HG03521 (cell line): ENCODE measurements around the gene GCHFR.

Experiments used
- ATAC-seq: cut with Tn5 transposase; IDR thresholded peaks from one replicate; pipeline ENCODE4 v1.9.1; 2021; ENCODE audit warnings: mild to moderate bottlenecking, moderate library complexity; ENCODE audit not compliant: unreplicated experiment

The GCHFR gene

DNA sequence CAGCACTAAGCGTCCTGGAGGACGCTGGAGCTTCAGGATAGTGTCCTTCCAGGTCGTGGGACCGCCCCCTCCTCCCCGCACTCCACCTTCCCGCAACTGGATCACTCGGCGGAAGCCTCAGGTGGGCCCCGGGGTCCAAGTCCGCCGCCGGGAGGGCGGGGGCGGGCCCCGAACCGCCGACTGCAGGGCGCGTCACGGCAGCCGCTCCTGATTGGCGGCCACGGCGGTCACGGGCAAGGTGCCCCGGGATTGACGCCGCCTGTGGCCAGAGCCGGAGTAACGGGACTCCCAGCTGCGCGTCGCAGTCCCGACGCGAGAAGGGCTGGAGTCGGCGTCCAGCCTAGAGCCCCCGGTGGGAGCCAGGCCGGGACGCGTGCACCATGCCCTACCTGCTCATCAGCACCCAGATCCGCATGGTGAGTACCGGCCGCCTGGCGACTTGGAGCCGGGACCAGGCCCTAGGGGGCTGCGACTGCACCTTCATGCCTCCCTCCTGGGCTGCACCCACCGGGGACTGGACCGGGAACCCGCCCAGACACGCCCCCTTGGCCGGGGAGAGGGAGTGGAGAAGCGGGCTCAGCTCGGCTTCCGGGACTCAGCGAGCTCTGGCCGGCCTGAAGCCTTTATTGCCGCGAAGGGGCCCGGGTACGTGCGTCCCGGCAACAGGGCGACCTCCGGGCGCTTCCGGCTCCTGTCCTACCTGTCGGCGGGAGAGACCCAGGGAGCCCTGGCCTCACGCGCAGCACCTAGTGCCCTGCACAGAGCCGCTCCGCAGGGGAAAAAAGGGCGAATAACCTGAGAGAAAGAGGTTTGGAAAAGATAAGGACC lies at the start of gene GCHFR:
TSS of gene GCHFR (plus strand) at position 268 of the 828 bp plus-strand sequence. CDS start at position 381, 113 bp downstream.
- peak; percentile 46 for ATAC-seq

DNA sequence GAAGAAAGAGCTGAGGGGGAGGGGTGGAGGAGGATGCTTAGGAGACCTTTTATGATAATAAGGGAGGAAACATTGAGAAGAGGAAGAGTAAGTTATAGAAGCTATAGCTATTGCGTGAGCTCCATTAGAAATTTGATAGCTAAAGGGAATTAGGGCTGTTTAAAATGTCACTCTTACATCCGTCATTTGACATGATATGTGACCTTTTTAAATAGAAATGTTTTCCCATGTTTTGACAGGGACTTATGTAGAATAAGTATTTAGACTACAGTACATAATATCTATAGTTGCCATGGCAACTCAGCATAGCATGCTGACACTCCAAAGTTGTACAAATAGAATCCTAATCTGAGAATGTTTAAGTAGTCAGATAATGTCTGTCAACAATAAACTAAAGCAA lies 49.7 kb upstream of the GCHFR start:
- ATAC-seq, result no peak

DNA sequence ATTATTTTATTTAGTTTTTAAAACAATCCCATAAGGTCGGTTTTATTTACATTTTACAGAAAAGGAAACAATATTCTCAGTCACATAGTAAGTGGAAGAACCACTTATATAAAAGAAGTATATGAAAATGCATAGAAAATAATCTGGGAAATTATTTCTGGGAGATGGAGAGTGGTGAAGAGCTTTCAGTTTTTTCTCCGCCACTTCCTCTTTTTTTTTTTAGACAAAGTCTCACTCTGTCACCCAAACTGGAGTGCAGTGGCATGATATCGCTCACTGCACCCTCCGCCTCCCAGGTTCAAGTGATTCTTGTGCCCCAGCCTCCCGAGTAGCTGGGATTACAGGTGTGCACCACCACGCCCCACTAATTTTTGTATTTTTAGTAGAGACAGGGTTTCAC lies 47.7 kb upstream of the GCHFR start:
- ATAC-seq, result no peak

DNA sequence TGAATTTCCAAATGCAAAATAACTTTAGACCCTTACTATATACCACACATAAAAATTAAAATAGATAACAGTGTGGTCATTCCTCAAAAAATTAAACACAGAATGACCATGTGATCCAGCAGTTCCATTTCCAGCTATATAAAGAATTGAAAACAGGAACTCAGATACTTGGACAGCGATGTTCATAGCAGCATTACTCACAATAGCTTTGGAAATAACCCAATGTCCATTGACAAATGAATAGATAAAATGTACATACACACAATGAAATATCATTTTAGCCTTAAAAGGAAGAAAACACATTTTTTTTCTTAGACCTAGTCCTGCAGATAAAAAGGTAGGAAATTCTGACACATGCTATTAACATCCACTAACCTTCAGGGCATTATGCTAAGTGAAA lies 42.2 kb upstream of the GCHFR start:
- no peak for ATAC-seq

DNA sequence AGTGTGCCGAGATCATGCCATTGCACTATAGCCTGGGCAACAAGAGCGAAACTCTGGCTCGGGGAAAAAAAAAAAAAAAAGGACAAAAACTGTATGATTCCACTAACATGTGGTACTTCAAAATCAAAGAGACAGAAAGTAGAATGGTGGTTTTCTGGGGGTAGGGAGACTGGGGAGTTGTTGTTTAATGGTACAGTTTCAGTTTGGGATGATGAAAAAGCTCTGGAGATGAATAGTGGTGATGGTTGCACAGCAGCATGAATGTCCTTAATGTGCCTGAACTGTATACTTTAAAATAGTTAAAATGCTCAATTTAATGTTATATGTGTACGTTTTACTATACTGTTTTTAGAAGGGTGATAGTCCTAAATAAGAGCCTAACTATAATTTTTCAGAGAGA lies 41.5 kb upstream of the GCHFR start:
- ATAC-seq, result no peak

DNA sequence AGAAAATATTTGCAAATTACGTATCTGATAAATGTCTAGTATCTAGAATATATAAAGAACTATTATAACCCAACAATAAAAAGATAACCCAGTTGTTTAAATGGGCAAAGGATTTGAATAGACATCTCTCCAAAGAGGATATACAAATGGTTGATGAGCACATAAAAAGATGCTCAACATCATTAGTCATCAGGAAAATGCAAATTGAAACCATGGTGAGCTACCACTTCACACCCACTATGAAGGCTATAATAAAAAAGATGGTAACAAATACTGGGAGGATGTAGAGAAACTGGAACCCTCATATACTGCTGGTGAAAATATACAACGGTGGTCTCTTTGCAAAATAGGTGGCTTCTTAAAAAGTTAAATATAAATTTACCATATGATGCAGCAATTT lies 40.9 kb upstream of the GCHFR start:
- no peak for ATAC-seq

DNA sequence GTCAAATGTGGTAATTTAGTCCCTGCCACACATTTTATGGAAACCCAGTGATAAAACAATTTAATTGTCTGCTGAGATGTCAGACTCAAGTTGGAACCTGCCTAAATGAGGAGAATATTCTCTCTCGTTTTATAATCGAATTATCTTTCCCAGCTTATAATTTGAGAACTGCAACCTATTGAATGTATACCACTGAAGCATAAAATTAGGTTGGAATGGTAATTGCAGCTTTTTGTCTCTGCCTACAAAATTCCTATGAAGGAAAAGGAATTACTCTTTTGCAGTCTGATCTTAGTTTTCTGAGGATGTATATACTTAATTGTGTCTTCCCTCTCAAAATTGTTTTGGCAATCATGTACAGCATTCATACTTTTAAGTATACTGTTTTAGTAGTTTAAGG lies 39.9 kb upstream of the GCHFR start:
- no peak for ATAC-seq

DNA sequence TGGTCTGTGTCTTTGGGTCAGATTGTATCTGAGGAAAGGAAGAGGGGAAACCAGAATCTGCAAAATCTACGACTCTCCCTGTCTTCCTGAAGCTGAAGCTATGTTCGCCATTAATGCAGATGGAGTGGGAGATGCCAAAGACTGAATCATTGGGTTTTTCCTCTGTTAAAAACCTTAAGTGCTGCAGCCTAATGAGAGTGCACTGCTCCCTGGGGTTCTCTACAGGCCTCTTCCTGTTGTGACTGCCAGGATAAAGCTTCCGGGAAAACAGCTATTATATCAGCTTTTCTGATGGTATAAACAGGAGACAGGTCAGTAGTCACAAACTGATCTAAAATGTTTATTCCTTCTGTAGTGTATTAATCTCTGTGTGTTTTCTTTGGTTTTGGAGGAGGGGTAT lies 32.8 kb upstream of the GCHFR start:
- no peak for ATAC-seq

DNA sequence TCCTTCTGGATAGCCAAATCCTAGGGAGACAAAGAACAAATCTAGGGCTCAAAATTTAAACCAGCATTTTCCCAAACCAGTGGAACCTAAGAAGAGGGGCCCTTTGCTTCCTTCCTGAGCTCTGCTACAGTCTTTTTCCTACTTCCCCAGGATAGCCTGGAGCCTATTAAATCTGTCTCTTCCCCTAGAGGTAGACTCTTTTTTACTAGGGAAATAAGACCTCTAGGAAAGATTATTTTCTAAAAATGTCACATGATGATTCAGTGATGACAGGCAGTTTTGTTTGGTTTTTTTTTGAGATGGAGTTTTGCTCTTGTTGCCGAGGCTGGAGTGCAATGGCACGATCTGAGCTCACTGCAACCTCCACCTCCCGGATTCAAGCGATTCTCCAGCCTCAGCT lies 27.3 kb upstream of the GCHFR start:
- ATAC-seq, result no peak

DNA sequence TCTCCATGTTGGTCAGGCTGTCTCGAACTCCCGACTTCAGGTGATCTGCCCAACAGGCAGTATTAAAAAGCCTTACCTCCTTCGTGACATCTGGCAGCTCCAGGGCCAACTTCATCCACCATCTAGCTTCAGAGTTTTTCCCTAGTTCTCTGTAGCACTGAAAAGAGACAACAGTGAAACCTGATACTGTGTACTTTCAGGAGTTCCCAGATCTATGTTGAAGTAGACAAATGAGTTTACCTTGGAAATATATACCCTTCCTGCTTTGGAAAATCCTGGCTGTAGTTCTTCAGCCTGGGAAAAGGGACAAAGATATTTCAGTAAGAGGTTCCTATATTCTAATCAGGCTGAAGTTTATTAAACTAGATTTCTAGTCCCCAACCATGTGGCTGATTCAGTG lies 26.8 kb upstream of the GCHFR start:
- no peak for ATAC-seq

DNA sequence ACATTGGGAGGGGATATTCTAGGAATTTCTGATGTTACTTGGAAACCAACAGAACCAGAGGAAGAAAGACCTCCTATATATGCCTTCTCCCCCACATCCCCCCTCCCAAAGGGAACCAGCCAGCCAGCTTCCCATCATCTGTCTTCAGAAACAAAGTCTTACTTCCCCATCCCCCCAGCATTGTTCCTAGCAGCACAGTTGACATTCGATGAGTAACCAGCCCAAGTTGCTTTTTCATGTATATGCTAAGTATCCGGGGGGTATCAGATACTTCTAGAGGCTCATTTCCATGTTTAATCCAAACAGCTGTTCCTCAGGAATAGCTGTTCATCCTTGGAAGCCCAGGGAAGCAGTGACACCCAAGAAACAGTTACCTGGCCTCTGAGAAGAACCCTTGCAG lies 24.8 kb upstream of the GCHFR start:
- ATAC-seq, result no peak

DNA sequence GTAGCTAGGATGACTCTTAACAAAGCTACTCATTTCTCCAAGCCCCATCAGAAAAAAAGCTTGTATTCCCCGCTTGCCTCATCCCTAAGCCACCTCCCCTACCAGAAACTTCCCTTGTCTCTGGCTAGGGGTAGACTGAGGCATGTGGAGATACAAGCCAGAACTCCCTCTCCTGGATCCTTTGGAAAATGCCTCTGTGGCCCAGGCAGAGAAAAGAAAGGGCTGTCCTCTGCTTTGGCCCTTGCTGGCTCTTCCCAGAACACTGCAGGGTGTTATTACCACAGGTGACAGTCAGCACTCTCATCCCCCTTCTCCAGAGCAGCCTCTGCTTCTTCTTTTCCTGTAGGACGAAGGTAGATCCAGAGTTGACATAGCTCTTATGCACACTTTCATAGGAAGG lies 24.0 kb upstream of the GCHFR start:
- no peak for ATAC-seq

DNA sequence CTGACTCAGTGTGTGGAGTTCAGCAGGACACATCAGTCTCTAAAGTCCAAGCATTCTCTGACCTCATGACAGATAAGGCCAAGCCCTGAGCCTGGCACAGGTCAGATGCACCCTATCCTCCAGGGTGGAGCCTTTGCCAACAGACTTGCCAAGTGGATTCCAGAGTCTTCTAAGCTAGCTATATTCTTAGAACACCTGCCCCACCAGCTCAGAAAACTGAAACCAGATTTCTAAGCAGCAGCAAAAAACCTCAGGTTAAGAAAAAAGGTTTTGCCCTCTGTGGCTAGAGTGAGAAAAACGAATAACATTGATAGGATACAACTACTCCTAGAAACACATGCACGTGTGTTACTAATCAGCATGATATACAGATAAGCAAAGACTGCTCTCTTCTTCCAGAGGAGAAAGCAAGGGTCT lies 20.4 kb upstream of the GCHFR start:
- no peak for ATAC-seq

DNA sequence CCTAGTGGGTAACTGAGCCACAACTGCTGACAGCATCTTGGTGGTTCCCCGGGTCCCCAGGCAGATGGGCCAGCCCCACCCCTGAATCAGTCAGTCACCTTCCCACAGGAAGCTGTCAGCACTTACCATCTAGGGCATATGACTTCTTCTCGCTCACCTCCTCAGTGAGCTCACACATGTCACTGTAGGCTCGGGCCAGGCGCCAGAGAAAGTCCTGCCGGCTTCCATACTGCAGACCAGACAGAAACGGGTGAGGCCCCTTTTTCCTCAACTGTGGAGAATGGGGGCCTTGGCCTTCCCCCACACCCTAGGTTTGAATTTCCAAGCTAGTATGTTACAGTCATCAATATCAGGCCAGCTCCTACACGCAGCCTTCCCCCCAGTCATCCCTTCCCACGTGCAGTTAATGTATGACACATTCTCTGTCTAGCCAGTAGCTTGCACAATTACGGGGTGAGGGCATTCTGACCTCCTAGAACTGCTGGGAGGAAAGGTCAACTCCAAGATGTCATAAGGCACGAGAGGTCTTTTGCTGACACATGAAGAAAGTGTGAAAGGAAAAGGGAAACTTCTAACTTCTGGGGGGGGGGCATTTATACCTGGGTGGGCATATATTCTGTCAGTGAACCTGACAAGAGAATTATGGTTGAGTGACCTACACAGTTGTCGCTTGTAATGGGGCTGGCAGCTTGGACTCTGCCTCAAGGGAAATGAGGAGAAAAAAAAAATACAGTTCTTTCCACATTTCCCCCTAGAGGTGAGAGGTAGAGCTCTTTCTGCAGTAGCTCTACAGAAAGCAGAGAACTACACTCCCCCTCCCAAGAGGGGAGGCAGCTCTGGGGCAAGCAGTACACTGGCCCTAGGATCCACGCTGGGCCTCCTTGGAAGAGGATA lies 19.7 kb upstream of the GCHFR start:
- no peak for ATAC-seq

DNA sequence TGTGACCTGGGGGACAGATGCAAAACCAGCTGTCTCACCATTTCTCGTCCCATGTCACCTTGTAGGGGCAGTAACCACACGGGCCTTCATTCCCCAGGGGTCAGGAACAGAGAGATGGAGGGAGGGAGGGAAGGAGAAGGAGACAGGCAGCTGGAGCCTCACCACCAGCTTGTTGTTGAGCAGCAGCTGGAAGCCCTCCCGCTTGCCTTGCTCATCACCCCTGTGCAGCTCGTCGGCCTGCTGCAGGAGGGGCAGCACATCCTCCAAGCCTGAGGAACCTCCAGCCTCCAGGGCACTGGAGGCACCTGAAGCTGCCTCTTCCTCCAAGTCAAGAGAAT lies 19.1 kb upstream of the GCHFR start:
- no peak for ATAC-seq

DNA sequence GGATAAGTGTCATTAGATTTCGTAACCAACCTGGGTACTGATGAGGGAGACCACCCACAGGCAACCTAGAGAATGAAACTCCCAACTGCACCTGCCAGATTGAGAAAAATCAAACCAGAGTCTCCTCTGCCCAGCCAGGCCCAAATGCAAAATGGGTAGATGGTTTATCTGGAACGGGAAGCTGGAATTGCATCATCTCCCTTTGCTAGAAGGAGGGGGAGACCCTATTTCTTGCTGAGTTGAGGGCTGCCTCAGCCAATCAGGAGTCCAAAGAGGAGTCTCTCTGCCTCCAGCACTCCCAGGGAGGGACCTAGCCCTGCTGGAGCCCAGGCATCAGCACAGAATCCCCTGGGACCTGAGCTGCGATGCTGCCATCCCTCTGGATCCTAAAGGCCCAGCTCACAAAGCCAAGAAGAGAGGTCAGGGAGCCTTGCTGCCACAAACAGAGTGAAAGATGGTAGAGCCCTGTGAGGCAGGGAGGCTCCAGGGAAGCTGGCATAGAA lies 16.9 kb upstream of the GCHFR start:
- ATAC-seq, result no peak

DNA sequence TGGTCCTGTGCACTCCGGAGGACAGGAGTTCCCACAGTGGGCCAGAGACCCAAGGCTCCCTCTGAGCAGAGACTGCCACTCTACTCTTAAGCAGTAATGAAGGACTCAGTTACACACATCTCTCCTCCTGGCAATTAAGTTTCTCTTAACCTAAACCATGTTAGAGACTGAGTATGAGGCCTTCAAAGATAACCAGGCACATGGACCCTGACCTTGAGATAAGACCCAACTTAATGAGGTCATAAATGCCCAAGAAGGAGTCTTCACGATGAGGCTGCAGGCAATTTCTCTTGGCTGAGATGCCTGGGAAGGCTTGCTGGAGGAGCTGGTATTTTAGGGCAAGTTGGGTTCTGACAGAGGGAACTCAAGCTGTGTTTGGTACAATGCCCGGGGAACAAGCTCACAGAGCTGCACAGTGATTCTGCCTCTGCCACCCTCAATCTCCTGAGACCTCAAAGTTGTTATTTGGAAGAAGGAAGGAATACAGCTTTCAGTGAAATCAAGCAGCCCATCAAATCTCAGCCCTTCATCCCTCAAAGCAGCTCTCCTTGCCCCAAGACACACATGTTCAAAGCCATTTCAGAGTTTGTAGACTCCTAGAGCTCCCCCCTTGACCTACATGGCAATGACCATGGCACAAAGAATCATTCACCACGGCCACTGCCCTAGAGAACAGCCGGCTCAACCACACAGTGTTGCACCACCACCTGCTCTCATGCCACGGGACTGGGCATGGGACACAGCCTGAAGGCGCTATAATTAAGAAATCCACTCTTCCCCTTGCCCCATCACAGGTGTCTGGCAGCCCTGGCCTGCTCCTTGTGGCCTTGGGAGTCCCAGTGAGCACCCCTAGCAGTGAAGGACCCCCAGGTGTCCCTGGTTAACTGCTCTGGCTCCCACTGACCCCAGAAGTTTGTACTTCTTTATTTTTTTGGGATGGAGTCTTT lies 15.9 kb upstream of the GCHFR start:
- no peak for ATAC-seq

DNA sequence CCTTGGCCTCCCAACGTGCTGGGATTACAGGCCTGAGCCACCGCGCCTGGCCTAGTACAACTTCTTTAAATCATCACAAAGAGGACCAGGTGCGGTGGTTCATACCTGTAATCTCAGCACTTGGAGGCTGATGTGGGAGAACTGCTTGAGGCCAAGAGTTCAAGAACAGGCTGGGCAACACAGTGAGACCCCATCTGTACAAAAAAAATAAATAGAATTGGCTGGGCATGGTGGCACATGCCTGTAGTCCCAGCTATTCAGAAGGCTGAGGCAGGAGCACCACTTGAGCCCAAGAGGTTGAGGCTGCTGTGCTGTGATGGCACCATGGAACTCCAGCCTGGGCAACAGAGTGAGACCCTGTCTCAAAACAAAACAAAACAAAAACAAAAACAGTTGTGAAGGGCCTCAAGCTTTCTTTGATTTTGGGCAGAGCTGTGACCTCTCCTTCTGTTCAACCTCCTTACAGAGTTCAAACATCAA lies 14.7 kb upstream of the GCHFR start:
- ATAC-seq, result no peak

DNA sequence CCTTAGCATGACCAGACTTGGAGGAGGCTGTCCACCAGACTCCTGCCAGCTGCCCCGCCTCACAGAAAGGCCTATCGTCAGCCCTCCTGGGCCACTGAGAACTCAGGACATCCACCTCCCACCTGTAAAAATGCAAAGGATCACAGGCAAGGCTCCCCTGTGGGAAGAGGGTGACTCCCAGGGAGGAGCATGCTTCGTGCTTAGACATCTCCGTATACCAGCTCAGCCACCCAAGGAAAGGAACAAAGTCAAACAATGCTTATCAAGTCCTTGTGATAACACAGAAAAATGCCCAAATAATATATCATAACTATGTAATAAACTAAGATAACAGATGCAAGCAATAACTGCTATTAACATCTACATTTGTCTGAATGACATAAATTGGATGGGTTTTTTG lies 13.0 kb upstream of the GCHFR start:
- no peak for ATAC-seq

DNA sequence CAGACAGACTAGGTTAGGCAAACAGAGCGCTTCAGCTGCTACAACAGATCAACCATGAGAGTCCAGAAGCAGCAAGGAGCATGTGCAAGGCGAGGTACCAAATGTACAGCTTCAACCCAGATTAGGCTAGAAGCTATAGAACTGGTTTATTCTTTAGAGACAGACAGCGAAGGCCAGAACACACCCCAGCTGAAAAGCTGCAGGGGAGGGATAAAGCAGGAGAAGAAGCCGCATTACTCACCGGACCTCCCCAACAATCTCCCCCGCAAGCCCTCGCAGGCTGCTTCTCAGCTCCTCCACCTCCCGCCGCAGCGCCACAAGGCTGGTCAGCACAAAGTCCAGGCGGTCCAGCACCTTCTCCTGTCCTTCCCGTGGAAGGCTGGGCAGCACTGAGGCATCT lies 12.1 kb upstream of the GCHFR start:
- ATAC-seq, result no peak

DNA sequence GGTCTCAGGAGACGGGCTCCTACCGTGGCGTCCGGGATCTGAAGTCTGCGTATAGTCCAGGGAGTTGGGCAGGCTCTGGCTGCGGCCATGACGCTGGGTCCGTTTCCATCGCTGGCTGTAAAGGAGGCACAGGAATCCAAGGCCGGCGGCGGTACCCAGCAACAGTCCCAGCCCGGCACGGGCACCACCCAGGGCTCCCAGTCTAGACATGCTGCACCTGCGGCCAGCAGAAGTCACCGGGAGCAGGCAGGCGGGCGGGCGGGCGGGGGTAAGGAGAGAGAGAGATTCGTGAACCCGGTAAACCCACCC lies 9.3 kb upstream of the GCHFR start:
- ATAC-seq, result no peak
